Sigmoid colon (tissue), 7 donors: Measurements from ENCODE around the gene RHOJ. TPM values are rescaled to one million over a fixed set of nuclear protein-coding genes. Genes with fewer than 3 reads are reported as not detected.

Source experiments
- DNase-seq: peaks from one replicate; pipeline ENCODE4 v3.0.0-alpha.2; 2019
- H3K27ac ChIP-seq, 4 donors: fragments of 200-600 bp; sonication (generic); one replicate each; pipeline ENCODE4 v1.5.1; 2016 to 2019; ENCODE audit warnings: mild to moderate bottlenecking in 1 of 4
- H3K27me3 ChIP-seq, 3 donors: fragments of 200-600 bp; sonication (generic); one replicate each; pipeline ENCODE4 v1.5.1; 2019; ENCODE audit warnings: mild to moderate bottlenecking in 1 of 3
- H3K36me3 ChIP-seq, 4 donors: fragments of 200-600 bp; sonication (generic); one replicate each; pipeline ENCODE4 v1.5.1; 2016 to 2019
- H3K4me1 ChIP-seq, 4 donors: fragments of 200-600 bp; sonication (generic); one replicate each; pipeline ENCODE4 v1.5.1; 2017 to 2019
- H3K4me3 ChIP-seq, 4 donors: fragments of 200-600 bp; sonication (generic); one replicate each; pipeline ENCODE4 v1.5.1; 2017 to 2019; ENCODE audit warnings: mild to moderate bottlenecking in 2 of 4, moderate library complexity in 1 of 4
- H3K9me3 ChIP-seq, 4 donors: fragments of 200-600 bp in 3 of 4; sonication (generic) in 3 of 4; one replicate each; pipeline versions ENCODE4 v1.5.1 to v1.6.1; 2013 to 2019
- EP300 ChIP-seq, 4 donors: sonication (generic); formaldehyde crosslinking; IDR thresholded peaks; one replicate each; pipeline ENCODE4 v1.6.1; 2017; ENCODE audit warnings: antibody characterized with exemption in 4 of 4
- POLR2A ChIP-seq, 2 donors: fragments of 450-650 bp; IDR thresholded peaks; one replicate each; pipeline ENCODE4 v1.6.1; 2016; ENCODE audit warnings: antibody characterized with exemption in 2 of 2, mild to moderate bottlenecking in 2 of 2, moderate library complexity in 2 of 2
- POLR2AphosphoS5 ChIP-seq, 4 donors: sonication (generic); formaldehyde crosslinking; IDR thresholded peaks; one replicate each; pipeline ENCODE4 v1.6.1; 2017; ENCODE audit warnings: antibody characterized with exemption in 4 of 4
- WGBS, 2 donors: extraction: QIAGEN DNeasy Blood & Tissue Kit; methylation state at CpG; one replicate each; pipeline ENCODE4 v1.1.7; 2013; 5-methylcytosine and 5-hydroxymethylcytosine counted together
- intact Hi-C: fragments of 100-400 bp; cut with DNase I; formaldehyde crosslinking; loops from one replicate; pipeline ENCODE4 v1.15.1; 2023
- polyA plus RNA-seq, 3 donors: library from polyadenylated mRNA; stranded (reverse); fragments of 200-250 nt; gene quantifications; one replicate each; pipeline ENCODE4 v1.2.3, GENCODE V29; 2013
- total RNA-seq, 4 donors: library from RNA; depleted of rRNA; stranded (reverse); fragments of >200 nt; gene quantifications; one replicate each; pipeline ENCODE4 v1.1.0, GENCODE V29; 2016
- TF ChIP-seq, protein P1 (sequence below), 4 experiments: fragments of 450-650 bp in 3 of 4; fragments of 200-600 bp in 1 of 4; IDR thresholded peaks; one replicate each; pipeline ENCODE4 v1.5.1; 2016 to 2019; ENCODE audit warnings: antibody characterized with exemption in 4 of 4, mild to moderate bottlenecking in 3 of 4, moderate library complexity in 2 of 4
- donor health status: healthy with polysubstance abuse.
- donor health status: Bipolar disorder and iron deficiency.
- donor health status: healthy.

Gene RHOJ
- total and polyA plus RNA-seq, 7 donors, result 1.6 to 28.5 (median 6.6) TPM

DNA sequence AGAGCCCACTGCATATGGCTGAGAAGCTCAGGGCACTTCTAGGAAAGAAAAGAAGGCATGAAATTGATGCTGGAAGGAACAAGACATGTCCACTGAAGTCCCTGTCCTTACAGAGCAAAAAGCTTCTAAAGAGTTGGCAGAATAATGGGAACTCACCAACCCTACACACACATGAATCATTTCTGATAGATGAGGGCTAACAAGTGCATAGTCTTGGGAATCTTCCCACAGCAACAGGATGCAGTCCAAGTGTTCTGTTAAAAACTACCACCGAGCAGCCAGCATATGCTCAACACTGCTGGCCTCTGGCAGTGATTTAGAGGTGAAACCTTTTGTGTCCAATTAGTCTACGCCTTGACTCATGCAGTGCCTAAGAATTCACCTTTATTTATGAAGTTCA, 44.8 kb downstream of the RHOJ start:
- Histone ChIP-seq H3K27me3 (no peaks in the 10 kb centered on the region), H3K27ac (peak overlapping the region in 3 of 4 donors; percentile 48 to 61 (median 53)), H3K9me3 (no peaks in the 10 kb centered on the region), H3K36me3 (no peaks in the 10 kb centered on the region), H3K4me3 (no peak overlapping the region), H3K4me1 (peaks cover 0 to 49% (median 35%) of the 10 kb centered on the region in 4 donors)
- no peak for DNase-seq
- 70 to 79% methylated on average over 2 of the region's 2 CpGs for WGBS, 2 donors
- TF ChIP-seq EP300 (IDR thresholded peaks at IDR 0.05) (no peak), POLR2A (IDR thresholded peaks at IDR 0.05) (no peak), POLR2AphosphoS5 (IDR thresholded peaks at IDR 0.05) (peak in 2 of 4 donors; percentile 29 to 54)
- TF ChIP-seq, protein P1, sequence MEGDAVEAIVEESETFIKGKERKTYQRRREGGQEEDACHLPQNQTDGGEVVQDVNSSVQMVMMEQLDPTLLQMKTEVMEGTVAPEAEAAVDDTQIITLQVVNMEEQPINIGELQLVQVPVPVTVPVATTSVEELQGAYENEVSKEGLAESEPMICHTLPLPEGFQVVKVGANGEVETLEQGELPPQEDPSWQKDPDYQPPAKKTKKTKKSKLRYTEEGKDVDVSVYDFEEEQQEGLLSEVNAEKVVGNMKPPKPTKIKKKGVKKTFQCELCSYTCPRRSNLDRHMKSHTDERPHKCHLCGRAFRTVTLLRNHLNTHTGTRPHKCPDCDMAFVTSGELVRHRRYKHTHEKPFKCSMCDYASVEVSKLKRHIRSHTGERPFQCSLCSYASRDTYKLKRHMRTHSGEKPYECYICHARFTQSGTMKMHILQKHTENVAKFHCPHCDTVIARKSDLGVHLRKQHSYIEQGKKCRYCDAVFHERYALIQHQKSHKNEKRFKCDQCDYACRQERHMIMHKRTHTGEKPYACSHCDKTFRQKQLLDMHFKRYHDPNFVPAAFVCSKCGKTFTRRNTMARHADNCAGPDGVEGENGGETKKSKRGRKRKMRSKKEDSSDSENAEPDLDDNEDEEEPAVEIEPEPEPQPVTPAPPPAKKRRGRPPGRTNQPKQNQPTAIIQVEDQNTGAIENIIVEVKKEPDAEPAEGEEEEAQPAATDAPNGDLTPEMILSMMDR (IDR thresholded peaks at IDR 0.05), result no peak
- intact Hi-C loops, result loop anchor here (5.0 kb wide), 1 partner anchor 42 kb away; no protein-coding TSS in a partner anchor

DNA sequence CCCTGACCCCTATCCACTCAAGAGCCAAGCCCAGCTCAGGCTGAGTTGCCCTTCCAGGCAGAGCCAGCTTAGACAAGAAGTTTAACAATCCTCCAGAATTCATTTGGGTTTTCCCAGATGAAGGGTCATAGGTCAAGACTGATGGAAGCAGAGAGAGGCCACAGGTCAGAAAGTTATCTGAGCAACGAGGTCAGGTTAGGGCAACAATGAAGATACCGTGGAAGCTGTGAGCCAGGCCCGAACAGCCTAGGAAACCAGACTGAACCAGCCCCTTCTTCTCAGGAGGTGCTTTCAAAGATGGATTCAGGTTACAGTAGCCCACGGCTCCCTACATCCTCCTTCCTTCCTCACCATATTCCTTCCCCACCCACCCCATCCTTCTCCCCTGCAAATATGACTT, 53.1 kb downstream of the RHOJ start:
- intact Hi-C loops, result no loop called here
- 23 to 51% methylated on average over 4 of the region's 4 CpGs for whole genome bisulfite sequencing, 2 donors

DNA sequence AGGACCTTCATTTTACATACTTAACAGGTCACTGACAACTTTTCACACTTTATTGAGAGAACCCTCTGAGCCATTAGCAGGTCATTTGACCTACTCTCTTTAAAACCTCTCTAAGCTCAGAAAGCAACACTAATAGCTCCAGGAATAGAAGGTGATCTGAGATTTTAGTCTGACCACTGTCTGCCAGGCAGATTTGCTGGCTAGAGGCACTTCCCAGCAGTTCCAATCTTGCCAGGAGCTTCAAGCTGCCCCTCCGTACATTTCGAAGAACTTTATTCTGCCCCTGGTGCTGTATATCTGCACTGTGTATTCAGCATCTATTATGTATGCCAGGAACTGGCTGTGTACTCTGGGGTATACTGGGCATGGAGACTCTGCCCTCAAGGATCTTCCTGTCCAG, 58.2 kb downstream of the RHOJ start:
- Histone ChIP-seq H3K4me3 (no peak overlapping the region), H3K36me3 (no peaks in the 10 kb centered on the region), H3K9me3 (no peaks in the 10 kb centered on the region), H3K27me3 (no peaks in the 10 kb centered on the region), H3K27ac (no peak overlapping the region), H3K4me1 (peaks cover 0 to 3% (median 0%) of the 10 kb centered on the region in 4 donors)
- no peak for TF ChIP-seq POLR2AphosphoS5 (IDR thresholded peaks at IDR 0.05)
- TF ChIP-seq EP300 (IDR thresholded peaks at IDR 0.05), result no peak
- no peak for DNase-seq
- 93 to 94% methylated on average over 2 of the region's 2 CpGs for whole genome bisulfite sequencing, 2 donors
- intact Hi-C loops, result no loop called here

More for the DNA sequence above, 53.1 kb downstream of the RHOJ start:
- Histone ChIP-seq H3K4me3 (no peak overlapping the region), H3K4me1 (no peaks in the 10 kb centered on the region), H3K9me3 (no peaks in the 10 kb centered on the region), H3K36me3 (no peaks in the 10 kb centered on the region), H3K27me3 (no peaks in the 10 kb centered on the region), H3K27ac (no peak overlapping the region)
- DNase-seq, result no peak
- TF ChIP-seq EP300 (IDR thresholded peaks at IDR 0.05) (no peak), POLR2AphosphoS5 (IDR thresholded peaks at IDR 0.05) (no peak), POLR2A (IDR thresholded peaks at IDR 0.05) (no peak)
- TF ChIP-seq, protein P1 (IDR thresholded peaks at IDR 0.05), result no peak

DNA sequence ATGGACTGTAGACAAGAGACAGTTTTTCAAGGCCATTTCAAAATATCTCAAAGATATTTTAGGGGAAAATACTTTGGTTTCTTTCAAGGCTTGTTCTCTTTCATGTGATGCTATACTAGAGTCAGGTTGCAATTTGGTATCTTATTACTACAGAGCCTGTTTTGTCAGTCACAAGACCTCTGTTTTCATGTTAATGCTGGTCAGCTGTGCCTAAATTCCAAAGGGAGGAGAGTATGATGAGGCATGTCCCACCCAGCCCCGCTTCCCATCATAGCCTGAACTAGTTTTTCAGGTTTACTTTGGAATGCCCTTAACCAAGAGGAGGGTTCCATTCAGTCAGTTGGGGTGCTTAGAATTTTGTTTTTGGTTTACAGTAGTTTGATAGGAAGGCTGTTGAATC, 61.9 kb downstream of the RHOJ start:
- H3K9me3 ChIP-seq, result no peaks in the 10 kb centered on the region

DNA sequence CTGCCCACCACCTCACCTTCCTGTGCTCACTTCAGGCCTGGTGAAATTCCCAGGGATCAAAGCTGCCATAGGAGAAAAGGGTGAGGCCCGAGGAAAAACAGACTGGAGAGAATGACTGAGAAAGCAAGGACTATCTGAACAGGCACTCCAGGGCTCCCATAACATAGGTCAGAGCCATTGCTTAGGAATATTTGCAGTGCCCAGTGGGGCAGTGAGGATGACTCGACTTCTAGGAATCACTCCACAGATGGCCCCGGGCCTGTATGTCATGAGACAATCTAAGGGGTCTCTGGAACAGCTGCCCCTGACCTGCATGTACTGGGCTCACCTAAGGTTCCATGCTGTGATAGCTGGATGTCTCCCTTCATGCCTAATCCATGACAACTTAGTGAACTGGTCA, 62.9 kb downstream of the RHOJ start:
- TF ChIP-seq POLR2AphosphoS5 (IDR thresholded peaks at IDR 0.05) (no peak), EP300 (IDR thresholded peaks at IDR 0.05) (no peak), POLR2A (IDR thresholded peaks at IDR 0.05) (no peak)
- TF ChIP-seq, protein P1 (IDR thresholded peaks at IDR 0.05), result no peak
- 58 to 59% methylated on average over 3 of the region's 3 CpGs for WGBS, 2 donors

More for the DNA sequence above, 61.9 kb downstream of the RHOJ start:
- intact Hi-C loops, result no loop called here
- Histone ChIP-seq H3K4me3 (no peak overlapping the region), H3K36me3 (no peaks in the 10 kb centered on the region), H3K27me3 (no peaks in the 10 kb centered on the region), H3K27ac (peak overlapping the region in 1 of 4 donors; percentile 19), H3K4me1 (peaks cover 0 to 3% (median 0%) of the 10 kb centered on the region in 4 donors)
- WGBS, 2 donors, result 71 to 85% methylated on average over 1 of the region's 1 CpG
- TF ChIP-seq POLR2AphosphoS5 (IDR thresholded peaks at IDR 0.05), result no peak
- no peak for TF ChIP-seq EP300 (IDR thresholded peaks at IDR 0.05)
- DNase-seq, result no peak

DNA sequence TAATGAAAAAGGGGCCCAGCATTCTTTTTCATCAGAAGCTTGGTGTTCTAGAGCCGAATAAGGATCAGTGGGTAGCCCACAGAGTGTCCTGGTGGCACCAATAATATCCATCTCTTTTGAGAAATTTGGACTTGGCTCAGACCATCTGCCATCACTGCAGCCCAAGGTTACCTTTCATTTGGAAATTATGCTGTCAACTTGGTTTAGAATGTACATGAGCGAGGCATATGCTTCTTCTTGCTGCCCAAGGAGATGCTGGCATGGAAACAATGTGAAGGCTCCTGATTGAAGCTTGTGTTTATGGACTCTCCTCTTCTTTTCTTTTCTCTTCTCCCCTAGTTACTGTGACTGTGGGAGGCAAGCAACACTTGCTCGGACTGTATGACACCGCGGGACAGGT, 64.5 kb downstream of the RHOJ start:
- Histone ChIP-seq H3K9me3 (no peaks in the 10 kb centered on the region), H3K27me3 (no peaks in the 10 kb centered on the region), H3K27ac (no peak overlapping the region), H3K4me1 (peaks cover 0 to 3% (median 0%) of the 10 kb centered on the region in 4 donors), H3K36me3 (peaks cover 0 to 8% (median 0%) of the 10 kb centered on the region in 4 donors), H3K4me3 (no peak overlapping the region)
- intact Hi-C loops, result no loop called here
- 90 to 91% methylated on average over 5 of the region's 5 CpGs for WGBS, 2 donors
- DNase-seq, result no peak
- TF ChIP-seq POLR2A (IDR thresholded peaks at IDR 0.05) (no peak), EP300 (IDR thresholded peaks at IDR 0.05) (no peak), POLR2AphosphoS5 (IDR thresholded peaks at IDR 0.05) (no peak)
- TF ChIP-seq, protein P1 (IDR thresholded peaks at IDR 0.05), result no peak

More for the DNA sequence above, 62.9 kb downstream of the RHOJ start:
- Histone ChIP-seq H3K27me3 (no peaks in the 10 kb centered on the region), H3K36me3 (peaks cover 0 to 5% (median 0%) of the 10 kb centered on the region in 4 donors), H3K4me1 (peaks cover 0 to 3% (median 0%) of the 10 kb centered on the region in 4 donors), H3K9me3 (no peaks in the 10 kb centered on the region), H3K27ac (peak overlapping the region in 1 of 4 donors; percentile 19), H3K4me3 (no peak overlapping the region)
- intact Hi-C loops, result no loop called here
- no peak for DNase-seq
